Keratinocyte (primary cell): ENCODE data around the gene HSPB9.
"Not testable (repeated sequence)": the region's sequence is repeated elsewhere in the genome, so short reads cannot be mapped to it uniquely, and the experiment has no call there.

ENCODE experiments used
- EZH2 ChIP-seq: IDR thresholded peaks from one replicate; pipeline ENCODE4 v1.6.1; 2012; ENCODE audit warnings: inconsistent platforms, mild to moderate bottlenecking, low read length, moderate library complexity
- TF ChIP-seq, protein P1 (sequence below), 3 experiments: IDR thresholded peaks in 1 of 3; conservative IDR thresholded peaks in 1 of 3; optimal IDR thresholded peaks in 1 of 3; 2 replicates in 2 of 3; 3 replicates in 1 of 3; pipeline versions ENCODE3 to v1.5.1; 2011; ENCODE audit warnings: low read length in 3 of 3, mild to moderate bottlenecking in 3 of 3, moderate library complexity in 2 of 3, control low read depth in 1 of 3, inconsistent platforms in 1 of 3; ENCODE audit not compliant: insufficient read depth in 2 of 3; ENCODE audit errors: extremely low read depth in 1 of 3

DNA sequence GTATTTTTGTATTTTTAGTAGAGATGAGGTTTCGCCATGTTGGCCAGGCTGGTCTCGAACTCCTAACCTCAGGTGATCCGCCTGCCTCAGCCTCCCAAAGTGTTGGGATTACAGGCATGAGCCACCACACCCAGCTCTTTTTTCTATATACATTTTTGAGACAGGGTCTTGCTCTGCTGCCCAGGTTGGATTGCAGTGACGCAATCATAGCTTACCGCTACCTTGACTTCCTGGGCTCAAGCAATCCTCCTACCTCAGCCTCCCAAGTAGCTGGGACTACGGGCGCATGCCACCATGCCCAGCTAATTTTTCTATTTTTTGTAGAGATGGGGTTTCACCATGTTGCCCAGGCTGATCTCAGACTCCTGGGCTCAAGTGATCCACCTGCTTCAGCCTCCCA lies 18.1 kb downstream of the HSPB9 start:
- TF ChIP-seq, protein P1, sequence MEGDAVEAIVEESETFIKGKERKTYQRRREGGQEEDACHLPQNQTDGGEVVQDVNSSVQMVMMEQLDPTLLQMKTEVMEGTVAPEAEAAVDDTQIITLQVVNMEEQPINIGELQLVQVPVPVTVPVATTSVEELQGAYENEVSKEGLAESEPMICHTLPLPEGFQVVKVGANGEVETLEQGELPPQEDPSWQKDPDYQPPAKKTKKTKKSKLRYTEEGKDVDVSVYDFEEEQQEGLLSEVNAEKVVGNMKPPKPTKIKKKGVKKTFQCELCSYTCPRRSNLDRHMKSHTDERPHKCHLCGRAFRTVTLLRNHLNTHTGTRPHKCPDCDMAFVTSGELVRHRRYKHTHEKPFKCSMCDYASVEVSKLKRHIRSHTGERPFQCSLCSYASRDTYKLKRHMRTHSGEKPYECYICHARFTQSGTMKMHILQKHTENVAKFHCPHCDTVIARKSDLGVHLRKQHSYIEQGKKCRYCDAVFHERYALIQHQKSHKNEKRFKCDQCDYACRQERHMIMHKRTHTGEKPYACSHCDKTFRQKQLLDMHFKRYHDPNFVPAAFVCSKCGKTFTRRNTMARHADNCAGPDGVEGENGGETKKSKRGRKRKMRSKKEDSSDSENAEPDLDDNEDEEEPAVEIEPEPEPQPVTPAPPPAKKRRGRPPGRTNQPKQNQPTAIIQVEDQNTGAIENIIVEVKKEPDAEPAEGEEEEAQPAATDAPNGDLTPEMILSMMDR (optimal IDR thresholded peaks at IDR 0.05 in 1 of 3, IDR thresholded peaks at IDR 0.05 in 1 of 3, conservative IDR thresholded peaks at IDR 0.05 in 1 of 3; ENCODE audit: extremely low read depth in 1 of 3, insufficient read depth in 2 of 3, low read length in 3 of 3): not testable (repeated sequence)
- TF ChIP-seq EZH2: not testable (repeated sequence)
